DND-41 (cell line): ENCODE results near the gene LTA.

Experiments used
- CTCF ChIP-seq: IDR thresholded peaks from 2 replicates; pipeline ENCODE4 v1.5.1; 2012; ENCODE audit warnings: borderline replicate concordance, low read length, moderate library complexity, mild to moderate bottlenecking; ENCODE audit not compliant: poor library complexity, severe bottlenecking; ENCODE audit errors: extremely low read depth
- EZH2 ChIP-seq: IDR thresholded peaks from 3 replicates; pipeline ENCODE4 v1.6.1; 2012; ENCODE audit warnings: borderline replicate concordance, low read depth, mild to moderate bottlenecking, moderate library complexity, low read length, inconsistent platforms; ENCODE audit not compliant: severe bottlenecking

- TF ChIP-seq CTCF (no peak), EZH2 (no peak)
Measured at GRCh38 chr6:31531162-31531561, 40.9 kb upstream of the LTA start.
